ENCODE measurements around the gene C11orf42. TPM values are rescaled to one million over a fixed set of nuclear protein-coding genes. Genes with fewer than 3 reads are reported as not detected.

Gene C11orf42
- total and polyA plus RNA-seq, 7 experiments from 2014 or later, result not detected

- H3K27me3 Mint-ChIP-seq, result no peaks in the 10 kb centered on the region
- Histone ChIP-seq H3K27me3 (ENCODE audit: control insufficient read depth in 2 of 2, insufficient read depth in 2 of 2, low read length in 2 of 2) (no peaks in the 10 kb centered on the region), H3K4me1 (ENCODE audit: control insufficient read depth in 2 of 2, insufficient read depth in 2 of 2, low read length in 2 of 2) (peaks cover 0 to 7% of the 10 kb centered on the region in 2 donors), H3K9me3 (ENCODE audit: control insufficient read depth in 2 of 3, low read length in 3 of 3) (no peaks in the 10 kb centered on the region), H3K27ac (ENCODE audit: low read depth, low read length) (no peak overlapping the region), H3K36me3 (ENCODE audit: control insufficient read depth in 2 of 3, insufficient read depth in 3 of 3, low read length in 3 of 3) (peaks cover 6 to 86% (median 21%) of the 10 kb centered on the region in 3 experiments), H3K4me3 (ENCODE audit: low read length) (no peak overlapping the region)
- no peaks in the 10 kb centered on the region for H3K9me3 Mint-ChIP-seq
- intact Hi-C loops (cut with micrococcal nuclease), result no loop called here
- no peak for ATAC-seq
- peaks cover 11 to 23% (median 18%) of the 10 kb centered on the region in 7 donors for H3K4me1 Mint-ChIP-seq
- H3K27ac Mint-ChIP-seq, result no peak overlapping the region
- H3K36me3 Mint-ChIP-seq, result peaks cover 18 to 45% (median 42%) of the 10 kb centered on the region in 5 donors
- DNase-seq, result no peak
- H3K4me3 Mint-ChIP-seq, result no peak overlapping the region
- CTCF ChIA-PET, result no interaction called here
- POLR2A ChIA-PET, result no interaction called here
Observed at GRCh38 chr11:6216501-6216900, 11.1 kb downstream of the C11orf42 start.

DNA sequence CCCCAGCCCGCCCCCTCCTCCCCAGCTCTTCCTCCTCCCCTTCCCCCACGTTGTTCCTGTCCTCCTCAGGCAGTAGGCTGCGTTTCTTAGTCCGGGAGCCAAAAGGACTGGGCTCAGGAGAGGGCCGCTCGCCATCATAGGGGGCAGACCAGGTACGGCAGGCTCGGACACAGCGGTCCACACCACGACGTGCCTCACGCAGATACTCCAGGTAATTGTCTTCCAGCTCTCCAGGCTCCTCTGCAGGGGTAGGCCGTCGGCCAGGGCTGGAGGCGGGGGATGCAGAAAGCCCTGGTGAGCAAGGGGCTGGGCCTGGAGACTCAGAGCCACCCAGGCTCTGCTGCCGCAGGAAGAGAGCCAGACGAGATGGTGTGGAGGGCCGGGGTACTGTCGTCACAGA, 12.4 kb downstream of the C11orf42 start:
- Histone ChIP-seq H3K27me3 (ENCODE audit: control insufficient read depth in 2 of 2, insufficient read depth in 2 of 2, low read length in 2 of 2) (no peaks in the 10 kb centered on the region), H3K36me3 (ENCODE audit: control insufficient read depth in 2 of 3, insufficient read depth in 3 of 3, low read length in 3 of 3) (peaks cover 6 to 86% (median 33%) of the 10 kb centered on the region in 3 experiments), H3K9me3 (ENCODE audit: control insufficient read depth in 2 of 3, low read length in 3 of 3) (no peaks in the 10 kb centered on the region), H3K4me1 (ENCODE audit: control insufficient read depth in 2 of 2, insufficient read depth in 2 of 2, low read length in 2 of 2) (peaks cover 0 to 7% of the 10 kb centered on the region in 2 donors), H3K27ac (ENCODE audit: low read depth, low read length) (no peak overlapping the region), H3K4me3 (ENCODE audit: low read length) (no peak overlapping the region)
- no peak overlapping the region for H3K4me3 Mint-ChIP-seq
- H3K9me3 Mint-ChIP-seq, result no peaks in the 10 kb centered on the region
- ChIA-PET POLR2A (interaction anchor here (0.6 kb wide), 2 partner anchors 136 to 530 kb away, joined by 3 read pairs; no protein-coding TSS in a partner anchor), CTCF (interaction anchor here (0.6 kb wide), 3 partner anchors 127 to 465 kb away, joined by 3 to 6 read pairs (median 4); no protein-coding TSS in a partner anchor)
- H3K4me1 Mint-ChIP-seq, result peaks cover 16 to 27% (median 23%) of the 10 kb centered on the region in 7 donors
- intact Hi-C loops (cut with micrococcal nuclease), result no loop called here
- no peak for DNase-seq
- H3K36me3 Mint-ChIP-seq, result peaks cover 21 to 57% (median 51%) of the 10 kb centered on the region in 5 donors
- ATAC-seq, result no peak
- H3K27ac Mint-ChIP-seq, result no peak overlapping the region
- no peaks in the 10 kb centered on the region for H3K27me3 Mint-ChIP-seq

DNA sequence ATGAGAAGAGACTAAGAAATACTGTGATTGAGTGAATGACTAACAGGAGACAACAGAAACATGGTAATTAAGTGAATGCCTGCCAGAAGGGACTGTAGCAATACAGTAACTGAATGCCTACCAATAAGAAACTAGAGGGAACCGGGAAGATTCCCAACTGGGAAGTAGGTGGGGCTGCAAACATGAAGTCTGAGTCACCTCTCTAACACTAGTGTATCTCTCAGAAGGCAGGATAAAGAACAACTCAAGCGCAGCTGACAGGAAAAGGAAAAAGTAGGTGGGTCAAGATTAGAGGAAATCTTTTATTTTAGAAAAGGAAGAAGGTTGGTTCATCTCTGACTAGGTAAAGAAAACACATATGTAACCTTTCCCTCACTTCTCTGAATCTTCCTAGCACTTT, 14.0 kb downstream of the C11orf42 start:
- H3K36me3 Mint-ChIP-seq, result peaks cover 21 to 65% (median 51%) of the 10 kb centered on the region in 5 donors
- ATAC-seq, result peak; percentile 34
- POLR2A ChIA-PET, result interaction anchor here (0.9 kb wide), 1 partner anchor 10 kb away, joined by 4 read pairs; no protein-coding TSS in a partner anchor

DNA sequence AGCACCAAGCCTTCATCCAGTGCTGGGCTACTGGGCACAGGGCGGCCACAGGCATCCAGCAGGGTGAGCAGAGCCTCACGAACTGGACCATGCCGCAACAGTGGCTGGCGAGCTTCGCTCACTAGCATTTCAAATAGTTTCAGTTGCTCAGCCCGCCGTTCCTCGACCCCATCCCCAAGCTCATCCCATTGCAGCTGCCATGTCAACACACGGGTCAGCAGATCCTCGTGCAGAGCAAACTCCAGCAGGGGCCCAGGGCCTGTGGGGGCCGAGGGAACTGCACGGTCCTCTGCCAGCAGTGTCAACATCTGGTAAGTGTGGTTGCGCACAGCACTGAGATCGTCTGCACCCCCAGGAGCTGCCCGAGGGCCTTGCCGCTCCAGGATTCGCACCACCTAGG, 18.5 kb downstream of the C11orf42 start:
- no peaks in the 10 kb centered on the region for H3K27me3 Mint-ChIP-seq
- H3K4me1 Mint-ChIP-seq, result peaks cover 25 to 68% (median 53%) of the 10 kb centered on the region in 7 donors
- ChIA-PET POLR2A (no interaction called here), CTCF (no interaction called here)
- ATAC-seq (no peak), DNase-seq (no peak)
- Histone ChIP-seq H3K4me3 (ENCODE audit: low read length) (no peak overlapping the region), H3K36me3 (ENCODE audit: control insufficient read depth in 2 of 3, insufficient read depth in 3 of 3, low read length in 3 of 3) (peaks cover 4 to 49% (median 29%) of the 10 kb centered on the region in 3 experiments), H3K9me3 (ENCODE audit: control insufficient read depth in 2 of 3, low read length in 3 of 3) (no peaks in the 10 kb centered on the region), H3K27me3 (ENCODE audit: control insufficient read depth in 2 of 2, insufficient read depth in 2 of 2, low read length in 2 of 2) (no peaks in the 10 kb centered on the region), H3K4me1 (ENCODE audit: control insufficient read depth in 2 of 2, insufficient read depth in 2 of 2, low read length in 2 of 2) (peaks cover 6 to 7% of the 10 kb centered on the region in 2 donors), H3K27ac (ENCODE audit: low read depth, low read length) (no peak overlapping the region)
- H3K36me3 Mint-ChIP-seq, result peaks cover 14 to 63% (median 43%) of the 10 kb centered on the region in 5 donors
- no peak overlapping the region for H3K4me3 Mint-ChIP-seq
- intact Hi-C loops (cut with micrococcal nuclease), result no loop called here
- no peaks in the 10 kb centered on the region for H3K9me3 Mint-ChIP-seq
- H3K27ac Mint-ChIP-seq, result no peak overlapping the region

More for the DNA sequence above, 14.0 kb downstream of the C11orf42 start:
- H3K27ac ChIP-seq (ENCODE audit: low read depth, low read length), result no peak overlapping the region
- H3K36me3 ChIP-seq (ENCODE audit: control insufficient read depth in 2 of 3, insufficient read depth in 3 of 3, low read length in 3 of 3), result peaks cover 10 to 88% (median 35%) of the 10 kb centered on the region in 3 experiments
- H3K4me3 Mint-ChIP-seq, result peak overlapping the region in 4 of 10 donors; percentile 4 to 55 (median 38)
- H3K4me1 ChIP-seq (ENCODE audit: control insufficient read depth in 2 of 2, insufficient read depth in 2 of 2, low read length in 2 of 2), result peaks cover 0 to 7% of the 10 kb centered on the region in 2 donors
- H3K27me3 Mint-ChIP-seq, result no peaks in the 10 kb centered on the region
- H3K4me3 ChIP-seq (ENCODE audit: low read length), result no peak overlapping the region
- H3K9me3 Mint-ChIP-seq, result no peaks in the 10 kb centered on the region
- H3K27me3 ChIP-seq (ENCODE audit: control insufficient read depth in 2 of 2, insufficient read depth in 2 of 2, low read length in 2 of 2), result no peaks in the 10 kb centered on the region
- intact Hi-C loops (cut with micrococcal nuclease), result no loop called here
- peak overlapping the region in 8 of 9 donors; percentile 22 to 76 (median 44) for H3K27ac Mint-ChIP-seq
- no peaks in the 10 kb centered on the region for H3K9me3 ChIP-seq (ENCODE audit: control insufficient read depth in 2 of 3, low read length in 3 of 3)
- no peak for DNase-seq
- peaks cover 16 to 27% (median 23%) of the 10 kb centered on the region in 7 donors for H3K4me1 Mint-ChIP-seq
- CTCF ChIA-PET, result no interaction called here

GRCh38 chr11:6224421-6224820, 19.1 kb downstream of the C11orf42 start:
- ChIA-PET CTCF (no interaction called here), POLR2A (interaction anchor here (0.6 kb wide), 1 partner anchor 1231 kb away, joined by 14 read pairs; no protein-coding TSS in a partner anchor)
- Mint-ChIP-seq H3K9me3 (no peaks in the 10 kb centered on the region), H3K4me3 (no peak overlapping the region), H3K27me3 (no peaks in the 10 kb centered on the region), H3K4me1 (peaks cover 23 to 69% (median 55%) of the 10 kb centered on the region in 7 donors), H3K36me3 (peaks cover 11 to 61% (median 38%) of the 10 kb centered on the region in 5 donors), H3K27ac (no peak overlapping the region)
- Histone ChIP-seq H3K36me3 (ENCODE audit: control insufficient read depth in 2 of 3, insufficient read depth in 3 of 3, low read length in 3 of 3) (peaks cover 4 to 44% (median 24%) of the 10 kb centered on the region in 3 experiments), H3K27me3 (ENCODE audit: control insufficient read depth in 2 of 2, insufficient read depth in 2 of 2, low read length in 2 of 2) (no peaks in the 10 kb centered on the region), H3K4me3 (ENCODE audit: low read length) (no peak overlapping the region), H3K27ac (ENCODE audit: low read depth, low read length) (no peak overlapping the region), H3K9me3 (ENCODE audit: control insufficient read depth in 2 of 3, low read length in 3 of 3) (no peaks in the 10 kb centered on the region), H3K4me1 (ENCODE audit: control insufficient read depth in 2 of 2, insufficient read depth in 2 of 2, low read length in 2 of 2) (peaks cover 7 to 11% of the 10 kb centered on the region in 2 donors)
- no peak for DNase-seq
- no peak for ATAC-seq
- intact Hi-C loops (cut with micrococcal nuclease), result no loop called here

DNA sequence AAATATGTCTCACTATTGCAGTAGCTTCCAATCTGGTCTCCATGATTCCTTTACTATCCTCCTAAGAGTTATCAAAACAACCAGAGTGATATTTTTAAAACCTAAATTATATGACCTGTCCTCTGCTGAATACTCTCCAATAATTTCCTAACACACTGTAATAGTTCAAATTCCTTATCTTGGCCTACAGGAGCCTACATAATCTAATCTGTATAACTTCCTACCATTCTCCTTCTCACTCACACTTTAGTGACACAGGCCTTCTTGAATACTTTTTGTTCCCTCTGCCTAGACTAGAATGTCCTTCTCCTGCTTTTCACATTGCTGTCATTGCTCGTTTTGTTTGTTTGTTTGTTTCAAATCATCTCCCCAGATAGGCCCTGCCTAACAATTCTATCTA, 19.7 kb downstream of the C11orf42 start:
- ATAC-seq (no peak), DNase-seq (no peak)
- peaks cover 23 to 69% (median 55%) of the 10 kb centered on the region in 7 donors for H3K4me1 Mint-ChIP-seq
- CTCF ChIA-PET, result no interaction called here
- POLR2A ChIA-PET, result interaction anchor here (0.6 kb wide), 1 partner anchor 1230 kb away, joined by 14 read pairs; no protein-coding TSS in a partner anchor
- no peaks in the 10 kb centered on the region for H3K27me3 Mint-ChIP-seq
- H3K9me3 Mint-ChIP-seq, result no peaks in the 10 kb centered on the region
- H3K27ac Mint-ChIP-seq, result no peak overlapping the region
- H3K36me3 Mint-ChIP-seq, result peaks cover 7 to 58% (median 32%) of the 10 kb centered on the region in 5 donors
- Histone ChIP-seq H3K4me3 (ENCODE audit: low read length) (no peak overlapping the region), H3K4me1 (ENCODE audit: control insufficient read depth in 2 of 2, insufficient read depth in 2 of 2, low read length in 2 of 2) (peaks cover 5 to 16% of the 10 kb centered on the region in 2 donors), H3K9me3 (ENCODE audit: control insufficient read depth in 2 of 3, low read length in 3 of 3) (no peaks in the 10 kb centered on the region), H3K27me3 (ENCODE audit: control insufficient read depth in 2 of 2, insufficient read depth in 2 of 2, low read length in 2 of 2) (no peaks in the 10 kb centered on the region), H3K27ac (ENCODE audit: low read depth, low read length) (no peak overlapping the region), H3K36me3 (ENCODE audit: control insufficient read depth in 2 of 3, insufficient read depth in 3 of 3, low read length in 3 of 3) (peaks cover 4 to 44% (median 22%) of the 10 kb centered on the region in 3 experiments)
- H3K4me3 Mint-ChIP-seq, result no peak overlapping the region
- intact Hi-C loops (cut with micrococcal nuclease), result no loop called here

- intact Hi-C loops (cut with micrococcal nuclease), result no loop called here
- Histone ChIP-seq H3K36me3 (ENCODE audit: control insufficient read depth in 2 of 3, insufficient read depth in 3 of 3, low read length in 3 of 3) (peaks cover 4 to 36% (median 16%) of the 10 kb centered on the region in 3 experiments), H3K4me3 (ENCODE audit: low read length) (no peak overlapping the region), H3K27ac (ENCODE audit: low read depth, low read length) (no peak overlapping the region), H3K27me3 (ENCODE audit: control insufficient read depth in 2 of 2, insufficient read depth in 2 of 2, low read length in 2 of 2) (no peaks in the 10 kb centered on the region), H3K4me1 (ENCODE audit: control insufficient read depth in 2 of 2, insufficient read depth in 2 of 2, low read length in 2 of 2) (peaks cover 5 to 23% of the 10 kb centered on the region in 2 donors), H3K9me3 (ENCODE audit: control insufficient read depth in 2 of 3, low read length in 3 of 3) (no peaks in the 10 kb centered on the region)
- Mint-ChIP-seq H3K27ac (no peak overlapping the region), H3K9me3 (no peaks in the 10 kb centered on the region), H3K4me3 (no peak overlapping the region), H3K27me3 (no peaks in the 10 kb centered on the region), H3K36me3 (peaks cover 3 to 53% (median 26%) of the 10 kb centered on the region in 5 donors), H3K4me1 (peaks cover 31 to 69% (median 58%) of the 10 kb centered on the region in 7 donors)
- POLR2A ChIA-PET, result no interaction called here
- CTCF ChIA-PET, result no interaction called here
- ATAC-seq (peak; percentile 64), DNase-seq (no peak)
Observed at GRCh38 chr11:6225896-6226295, 20.5 kb downstream of the C11orf42 start.
